ENCODE data around the gene SLC25A2. TPM values are rescaled to one million over a fixed set of nuclear protein-coding genes. Genes with fewer than 3 reads are reported as not detected.

The SLC25A2 gene
- total and polyA plus RNA-seq, 2 donors (not counting 1 experiment from before 2014, with no cell fraction given) = 0.66 TPM; not detected in 1

DNA sequence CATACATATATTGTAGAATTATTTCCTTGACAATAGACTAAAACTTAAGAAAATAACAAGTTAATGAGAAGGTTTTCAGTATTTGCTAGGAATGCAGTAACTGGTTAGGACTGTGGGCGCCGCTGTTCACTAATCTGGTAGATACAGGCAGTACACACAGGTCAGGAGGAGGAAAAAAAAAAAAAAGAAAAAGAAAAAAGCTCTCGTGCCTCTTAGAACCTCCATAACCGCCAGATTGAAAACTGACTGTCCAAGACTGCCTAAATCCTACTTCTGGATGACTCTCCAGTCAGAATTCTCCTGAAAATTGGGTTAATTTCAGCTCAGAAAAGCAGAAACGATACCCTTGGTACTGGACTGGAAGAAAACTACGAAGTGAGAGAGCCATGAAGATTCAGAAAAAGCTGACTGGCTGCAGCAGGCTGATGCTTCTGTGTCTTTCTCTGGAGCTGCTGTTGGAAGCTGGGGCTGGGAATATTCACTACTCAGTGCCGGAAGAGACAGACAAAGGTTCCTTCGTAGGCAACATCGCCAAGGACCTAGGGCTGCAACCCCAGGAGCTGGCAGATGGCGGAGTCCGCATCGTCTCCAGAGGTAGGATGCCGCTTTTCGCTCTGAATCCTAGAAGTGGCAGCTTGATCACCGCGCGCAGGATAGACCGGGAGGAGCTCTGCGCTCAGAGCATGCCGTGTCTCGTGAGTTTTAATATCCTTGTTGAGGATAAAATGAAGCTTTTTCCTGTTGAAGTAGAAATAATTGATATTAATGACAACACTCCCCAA is 26.6 kb upstream of the SLC25A2 start, which contains the start of gene PCDHGA1:
TSS of gene PCDHGA1 (plus strand) at position 216 of the 782 bp plus-strand sequence.
- H3K9me3 ChIP-seq (ENCODE audit: control insufficient read depth, insufficient read depth, low read depth, low read length) = no peaks in the 10 kb centered on the region
- no peak within 1 kb of the TSS for H3K27ac ChIP-seq (ENCODE audit: insufficient read depth, low read length)
- no peaks in the 10 kb centered on the region for H4K20me1 ChIP-seq (ENCODE audit: control insufficient read depth, extremely low read depth, insufficient read depth, low read length)
- peak within 1 kb of the TSS; percentile 50 for H2AFZ ChIP-seq (ENCODE audit: low read length)
- no peaks in the 10 kb centered on the region for H3K36me3 ChIP-seq (ENCODE audit: control insufficient read depth, insufficient read depth, low read length)
- peak within 1 kb of the TSS; percentile 53 for H3K4me2 ChIP-seq (ENCODE audit: extremely low read depth, insufficient read depth, low read length)
- no peaks in the 10 kb centered on the region for H3K4me1 ChIP-seq (ENCODE audit: control insufficient read depth, extremely low read depth, insufficient read depth, low read length)
- DNase-seq (ENCODE audit: low read depth in 2 of 2) = peak; percentile 40 to 67
- H3K27me3 ChIP-seq (ENCODE audit: control insufficient read depth, insufficient read depth, low read length) = no peaks in the 10 kb centered on the region
- peak within 1 kb of the TSS; percentile 7 to 57 (median 42) for H3K4me3 ChIP-seq (replicated peaks in 1 of 4; ENCODE audit: control extremely low read depth in 1 of 4, insufficient read depth in 1 of 4, low read depth in 3 of 4, low read length in 4 of 4)
- H3K9ac ChIP-seq (ENCODE audit: insufficient read depth, low read length) = no peak within 1 kb of the TSS
- TF ChIP-seq, protein P1, sequence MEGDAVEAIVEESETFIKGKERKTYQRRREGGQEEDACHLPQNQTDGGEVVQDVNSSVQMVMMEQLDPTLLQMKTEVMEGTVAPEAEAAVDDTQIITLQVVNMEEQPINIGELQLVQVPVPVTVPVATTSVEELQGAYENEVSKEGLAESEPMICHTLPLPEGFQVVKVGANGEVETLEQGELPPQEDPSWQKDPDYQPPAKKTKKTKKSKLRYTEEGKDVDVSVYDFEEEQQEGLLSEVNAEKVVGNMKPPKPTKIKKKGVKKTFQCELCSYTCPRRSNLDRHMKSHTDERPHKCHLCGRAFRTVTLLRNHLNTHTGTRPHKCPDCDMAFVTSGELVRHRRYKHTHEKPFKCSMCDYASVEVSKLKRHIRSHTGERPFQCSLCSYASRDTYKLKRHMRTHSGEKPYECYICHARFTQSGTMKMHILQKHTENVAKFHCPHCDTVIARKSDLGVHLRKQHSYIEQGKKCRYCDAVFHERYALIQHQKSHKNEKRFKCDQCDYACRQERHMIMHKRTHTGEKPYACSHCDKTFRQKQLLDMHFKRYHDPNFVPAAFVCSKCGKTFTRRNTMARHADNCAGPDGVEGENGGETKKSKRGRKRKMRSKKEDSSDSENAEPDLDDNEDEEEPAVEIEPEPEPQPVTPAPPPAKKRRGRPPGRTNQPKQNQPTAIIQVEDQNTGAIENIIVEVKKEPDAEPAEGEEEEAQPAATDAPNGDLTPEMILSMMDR (conservative IDR thresholded peaks at IDR 0.05 in 1 of 2, IDR thresholded peaks at IDR 0.05 in 1 of 2; ENCODE audit: low read depth in 1 of 2, low read length in 2 of 2) = peak; percentile 45 to 56
- TF ChIP-seq EZH2 (IDR thresholded peaks at IDR 0.05; ENCODE audit: low read length, missing control alignments) = no peak
- H3K79me2 ChIP-seq (ENCODE audit: control insufficient read depth, insufficient read depth, low read length) = no peaks in the 10 kb centered on the region

DNA sequence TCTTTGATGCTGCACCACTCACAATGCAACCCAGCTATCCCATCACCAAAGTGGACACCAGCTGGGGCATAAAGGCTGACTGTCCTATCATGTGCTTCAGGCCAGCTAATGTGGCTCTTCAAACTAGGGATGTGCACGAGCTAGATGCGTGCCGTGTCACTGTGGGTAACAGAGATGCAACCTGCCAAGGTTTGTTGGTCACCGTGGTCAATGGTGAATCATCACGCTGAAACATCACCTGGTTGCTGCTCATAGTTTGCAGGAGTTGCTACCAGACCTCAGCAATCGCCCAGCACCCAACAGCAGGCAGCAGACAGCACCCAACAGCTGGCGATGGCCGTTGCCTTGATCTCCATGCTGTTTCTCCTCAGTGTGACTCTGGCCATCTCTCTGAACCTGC is 24.4 kb upstream of the SLC25A2 start:
- no peak overlapping the region for H3K4me2 ChIP-seq (ENCODE audit: extremely low read depth, insufficient read depth, low read length)
- no peak overlapping the region for H3K27ac ChIP-seq (ENCODE audit: insufficient read depth, low read length)
- no peaks in the 10 kb centered on the region for H3K27me3 ChIP-seq (ENCODE audit: control insufficient read depth, insufficient read depth, low read length)
- no peaks in the 10 kb centered on the region for H3K4me1 ChIP-seq (ENCODE audit: control insufficient read depth, extremely low read depth, insufficient read depth, low read length)
- no peak overlapping the region for H3K4me3 ChIP-seq (replicated peaks in 1 of 4; ENCODE audit: control extremely low read depth in 1 of 4, insufficient read depth in 1 of 4, low read depth in 3 of 4, low read length in 4 of 4)
- no peaks in the 10 kb centered on the region for H3K36me3 ChIP-seq (ENCODE audit: control insufficient read depth, insufficient read depth, low read length)
- no peaks in the 10 kb centered on the region for H4K20me1 ChIP-seq (ENCODE audit: control insufficient read depth, extremely low read depth, insufficient read depth, low read length)
- no peaks in the 10 kb centered on the region for H3K79me2 ChIP-seq (ENCODE audit: control insufficient read depth, insufficient read depth, low read length)
- no peak overlapping the region for H2AFZ ChIP-seq (ENCODE audit: low read length)
- DNase-seq (ENCODE audit: low read depth in 2 of 2) = no peak
- no peak for TF ChIP-seq EZH2 (IDR thresholded peaks at IDR 0.05; ENCODE audit: low read length, missing control alignments)
- TF ChIP-seq, protein P1 (conservative IDR thresholded peaks at IDR 0.05 in 1 of 2, IDR thresholded peaks at IDR 0.05 in 1 of 2; ENCODE audit: low read depth in 1 of 2, low read length in 2 of 2) = no peak
- H3K9ac ChIP-seq (ENCODE audit: insufficient read depth, low read length) = no peak overlapping the region
- no peaks in the 10 kb centered on the region for H3K9me3 ChIP-seq (ENCODE audit: control insufficient read depth, insufficient read depth, low read depth, low read length)

DNA sequence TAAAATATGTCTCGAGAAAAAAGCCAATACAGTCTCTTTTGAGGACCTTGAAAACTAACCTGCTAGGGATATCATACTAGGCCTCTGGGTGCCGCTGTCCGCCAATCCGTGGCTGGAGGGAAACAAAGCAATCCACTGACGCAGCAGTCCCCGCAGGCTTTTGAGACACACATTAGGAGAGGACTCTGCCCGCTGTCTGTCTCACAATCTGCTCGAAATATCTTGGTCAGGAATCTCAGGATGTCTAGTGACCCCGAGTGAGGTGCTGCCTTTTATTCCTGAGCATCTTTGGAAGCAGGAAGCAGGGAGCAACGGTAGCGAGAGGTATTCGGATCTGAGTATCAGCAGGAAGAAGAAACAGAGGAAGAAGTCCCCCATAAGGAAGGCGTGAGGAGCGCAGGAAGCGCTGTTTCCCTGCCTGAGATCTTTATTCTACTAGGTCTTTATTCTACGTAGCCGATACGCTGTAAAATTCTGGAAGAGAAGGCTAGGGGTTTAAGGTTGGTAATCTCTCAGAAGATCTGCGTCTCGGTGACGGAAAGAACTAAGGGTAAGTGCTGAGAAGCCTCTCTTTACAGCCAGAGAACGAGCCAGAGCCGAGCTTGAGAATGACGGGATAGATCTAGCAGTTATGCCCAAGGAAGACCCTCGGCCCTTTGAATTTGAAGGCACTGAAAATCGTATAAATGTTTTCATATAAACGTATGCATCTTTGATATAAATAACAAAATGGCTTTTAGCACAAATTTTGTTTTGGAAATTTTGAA is 22.4 kb upstream of the SLC25A2 start:
- no peak for TF ChIP-seq EZH2 (IDR thresholded peaks at IDR 0.05; ENCODE audit: low read length, missing control alignments)
- TF ChIP-seq, protein P1 (conservative IDR thresholded peaks at IDR 0.05 in 1 of 2, IDR thresholded peaks at IDR 0.05 in 1 of 2; ENCODE audit: low read depth in 1 of 2, low read length in 2 of 2) = peak; percentile 77 to 80
- H3K4me1 ChIP-seq (ENCODE audit: control insufficient read depth, extremely low read depth, insufficient read depth, low read length) = no peaks in the 10 kb centered on the region
- H2AFZ ChIP-seq (ENCODE audit: low read length) = peak overlapping the region; percentile 75
- H3K4me3 ChIP-seq (replicated peaks in 1 of 4; ENCODE audit: control extremely low read depth in 1 of 4, insufficient read depth in 1 of 4, low read depth in 3 of 4, low read length in 4 of 4) = peak overlapping the region; percentile 24 to 80 (median 54)
- H3K27me3 ChIP-seq (ENCODE audit: control insufficient read depth, insufficient read depth, low read length) = no peaks in the 10 kb centered on the region
- H3K27ac ChIP-seq (ENCODE audit: insufficient read depth, low read length) = peak overlapping the region; percentile 13
- H3K36me3 ChIP-seq (ENCODE audit: control insufficient read depth, insufficient read depth, low read length) = no peaks in the 10 kb centered on the region
- H4K20me1 ChIP-seq (ENCODE audit: control insufficient read depth, extremely low read depth, insufficient read depth, low read length) = no peaks in the 10 kb centered on the region
- H3K79me2 ChIP-seq (ENCODE audit: control insufficient read depth, insufficient read depth, low read length) = no peaks in the 10 kb centered on the region
- peak overlapping the region; percentile 73 for H3K4me2 ChIP-seq (ENCODE audit: extremely low read depth, insufficient read depth, low read length)
- peak; percentile 77 to 78 for DNase-seq (ENCODE audit: low read depth in 2 of 2)
- H3K9me3 ChIP-seq (ENCODE audit: control insufficient read depth, insufficient read depth, low read depth, low read length) = no peaks in the 10 kb centered on the region
- peak overlapping the region; percentile 41 for H3K9ac ChIP-seq (ENCODE audit: insufficient read depth, low read length)
